ENCODE measurements around the gene SYT11.
"Not testable (repeated sequence)": the region's sequence is repeated elsewhere in the genome, so short reads cannot be mapped to it uniquely, and the experiment has no call there.

The SYT11 gene, protein sequence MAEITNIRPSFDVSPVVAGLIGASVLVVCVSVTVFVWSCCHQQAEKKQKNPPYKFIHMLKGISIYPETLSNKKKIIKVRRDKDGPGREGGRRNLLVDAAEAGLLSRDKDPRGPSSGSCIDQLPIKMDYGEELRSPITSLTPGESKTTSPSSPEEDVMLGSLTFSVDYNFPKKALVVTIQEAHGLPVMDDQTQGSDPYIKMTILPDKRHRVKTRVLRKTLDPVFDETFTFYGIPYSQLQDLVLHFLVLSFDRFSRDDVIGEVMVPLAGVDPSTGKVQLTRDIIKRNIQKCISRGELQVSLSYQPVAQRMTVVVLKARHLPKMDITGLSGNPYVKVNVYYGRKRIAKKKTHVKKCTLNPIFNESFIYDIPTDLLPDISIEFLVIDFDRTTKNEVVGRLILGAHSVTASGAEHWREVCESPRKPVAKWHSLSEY

DNA sequence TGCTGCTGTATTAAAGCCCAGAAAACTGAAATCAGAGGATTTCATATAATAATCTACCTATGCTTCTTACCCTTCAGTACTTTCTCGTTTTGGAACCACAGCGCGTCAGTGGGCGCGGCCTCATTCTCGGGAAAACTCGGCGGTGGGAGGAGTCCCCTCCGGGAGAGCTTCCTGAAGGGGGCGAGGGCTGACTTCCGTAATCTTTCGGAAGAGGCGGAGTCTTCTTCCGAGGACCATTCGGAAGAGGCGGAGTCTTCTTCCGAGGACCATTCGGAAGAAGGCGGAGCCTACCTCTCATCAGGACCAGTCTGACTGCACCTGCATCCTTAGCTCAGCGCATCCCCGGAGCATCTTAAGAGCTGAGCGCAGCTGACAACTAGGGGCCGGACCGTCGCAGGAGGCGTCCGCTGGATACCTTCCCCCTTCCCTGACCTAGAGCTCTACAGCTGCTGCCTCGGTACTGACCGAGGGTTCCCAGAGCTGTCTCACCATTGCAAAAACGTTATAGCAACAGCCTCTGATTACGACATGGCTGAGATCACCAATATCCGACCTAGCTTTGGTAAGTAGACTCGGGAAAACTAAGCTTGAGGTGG, at the start of gene SYT11:
Gene SYT11 (plus strand): TSS at position 334 of the 596 bp plus-strand sequence. CDS start 195 bp downstream, at position 529.
- DNase-seq (ENCODE audit: low spot score), result peak; percentile 94

- no peak for DNase-seq (ENCODE audit: low spot score)
Measured at GRCh38 chr1:155812878-155813277, 46.5 kb upstream of the SYT11 start.

DNA sequence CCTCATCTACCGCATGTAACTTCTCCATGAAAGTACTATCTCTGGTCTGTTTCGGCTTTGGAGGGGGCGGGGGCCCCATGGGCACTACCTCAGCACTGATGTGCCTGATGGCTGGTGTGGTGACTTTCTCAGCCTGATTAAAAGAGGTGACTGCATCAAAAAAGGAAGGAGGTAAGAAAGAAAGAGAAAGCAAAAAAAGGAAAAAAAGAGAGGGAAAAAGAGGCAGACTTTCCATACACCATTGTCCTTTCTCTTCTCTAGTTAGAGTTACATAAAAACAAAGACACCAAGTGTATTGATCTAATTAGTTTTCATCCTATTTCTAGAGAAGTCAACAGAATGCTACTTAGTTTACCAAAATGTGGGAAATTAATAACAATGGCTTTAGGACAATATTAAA, 45.7 kb upstream of the SYT11 start:
- DNase-seq (ENCODE audit: low spot score), result no peak

DNA sequence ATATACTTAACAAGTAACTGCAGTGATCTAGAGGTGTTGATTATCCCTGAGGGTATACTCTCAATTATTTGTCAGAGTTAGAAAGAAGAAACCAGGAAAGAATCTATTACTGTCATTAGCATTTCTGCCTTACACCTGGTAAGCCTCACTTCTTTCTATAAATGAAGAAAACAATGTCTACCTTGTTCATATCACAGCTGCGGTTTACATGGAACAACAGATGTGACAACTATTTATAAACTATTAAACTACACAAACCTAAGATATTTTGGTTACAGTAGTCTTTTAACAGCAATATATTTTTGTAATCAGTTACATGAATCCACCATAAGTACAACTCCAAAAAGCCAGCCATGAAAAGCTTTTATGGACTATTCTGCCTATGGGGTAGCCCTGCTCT, 43.0 kb upstream of the SYT11 start:
- no peak for DNase-seq (ENCODE audit: low spot score)

DNA sequence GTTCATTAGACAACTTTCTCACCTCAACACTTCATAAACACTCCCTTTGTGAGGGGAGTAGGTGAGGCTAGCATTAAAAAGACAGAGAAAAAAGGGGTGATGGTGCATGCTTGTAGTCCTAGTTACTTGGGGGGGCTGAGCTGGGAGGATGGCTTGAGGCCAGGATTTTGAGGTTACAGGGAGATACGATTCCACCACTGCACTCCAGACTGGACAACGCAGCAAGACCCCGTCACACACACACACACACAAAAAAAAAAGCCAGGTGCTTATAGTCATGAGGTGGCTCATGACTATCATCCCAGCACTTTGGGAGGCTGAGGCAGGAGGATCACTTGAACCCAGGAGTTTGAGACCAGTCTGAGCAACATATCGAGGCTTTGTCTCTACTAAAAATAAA, 31.9 kb upstream of the SYT11 start:
- DNase-seq (ENCODE audit: low spot score), result no peak

DNA sequence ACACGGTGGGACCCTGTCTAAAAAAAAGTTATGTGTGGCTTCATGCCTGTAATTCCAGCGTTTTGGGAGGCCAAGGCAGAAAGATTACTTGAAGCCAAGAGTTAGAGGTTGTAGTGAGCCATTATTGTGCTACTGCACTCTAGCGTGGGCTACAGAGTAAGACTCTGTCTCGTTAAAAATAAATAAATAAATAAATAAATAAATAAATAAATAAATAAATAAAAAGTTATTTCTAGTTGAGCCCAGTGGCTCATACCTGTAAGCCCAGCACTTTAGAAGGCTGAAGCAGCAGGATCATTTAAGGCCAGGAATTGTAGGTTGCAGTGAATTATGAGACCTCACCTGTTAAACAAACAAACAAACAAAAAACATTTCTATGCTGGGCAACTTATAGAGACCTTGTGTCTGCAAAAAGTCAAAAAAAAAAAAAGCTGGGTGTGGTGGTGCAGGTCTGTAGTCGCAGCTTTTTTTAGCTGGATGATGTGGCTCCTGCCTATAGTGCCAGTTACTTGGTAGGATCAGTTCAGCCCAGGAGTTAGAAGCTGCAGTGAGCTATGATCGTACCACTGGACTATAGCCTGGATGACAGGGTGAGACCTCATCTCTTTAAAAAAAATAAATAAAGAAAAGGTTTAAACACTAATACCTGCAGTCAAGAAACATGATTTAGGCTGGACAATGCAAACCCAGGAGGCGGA, 27.9 kb upstream of the SYT11 start:
- no peak for DNase-seq (ENCODE audit: low spot score)

- no peak for DNase-seq (ENCODE audit: low spot score)
Measured at GRCh38 chr1:155833665-155834295, 25.6 kb upstream of the SYT11 start.

DNA sequence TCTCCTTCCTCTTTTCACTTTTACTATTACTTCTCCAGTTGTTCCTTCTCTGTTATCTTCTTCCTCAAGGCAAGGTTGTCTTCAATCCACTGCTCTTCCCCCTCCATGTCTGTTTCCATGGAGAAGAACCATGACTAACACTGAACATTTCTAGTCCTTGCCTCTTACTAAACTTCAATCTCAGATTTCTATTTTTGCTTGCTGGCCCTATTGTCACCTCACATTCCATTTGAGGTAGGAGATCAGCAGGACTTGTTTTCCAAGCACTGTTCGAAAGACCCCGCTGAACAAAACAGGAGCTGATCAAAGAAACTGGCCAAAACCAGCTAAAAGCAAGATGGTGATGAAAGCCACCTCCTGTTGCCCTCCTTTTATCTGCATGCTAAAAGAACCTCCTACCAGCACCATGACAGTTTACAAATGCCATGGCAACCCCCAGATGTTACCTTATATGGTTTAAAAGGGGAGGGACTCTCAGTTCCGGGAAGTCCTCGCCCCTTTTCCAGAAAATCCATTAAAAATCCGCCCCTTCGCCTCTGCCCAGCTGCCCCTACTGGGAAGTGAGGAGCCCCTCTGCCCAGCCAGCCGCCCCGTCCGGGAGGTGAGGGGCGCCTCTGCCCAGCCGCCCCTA, 25.0 kb upstream of the SYT11 start:
- DNase-seq (ENCODE audit: low spot score), result no peak

DNA sequence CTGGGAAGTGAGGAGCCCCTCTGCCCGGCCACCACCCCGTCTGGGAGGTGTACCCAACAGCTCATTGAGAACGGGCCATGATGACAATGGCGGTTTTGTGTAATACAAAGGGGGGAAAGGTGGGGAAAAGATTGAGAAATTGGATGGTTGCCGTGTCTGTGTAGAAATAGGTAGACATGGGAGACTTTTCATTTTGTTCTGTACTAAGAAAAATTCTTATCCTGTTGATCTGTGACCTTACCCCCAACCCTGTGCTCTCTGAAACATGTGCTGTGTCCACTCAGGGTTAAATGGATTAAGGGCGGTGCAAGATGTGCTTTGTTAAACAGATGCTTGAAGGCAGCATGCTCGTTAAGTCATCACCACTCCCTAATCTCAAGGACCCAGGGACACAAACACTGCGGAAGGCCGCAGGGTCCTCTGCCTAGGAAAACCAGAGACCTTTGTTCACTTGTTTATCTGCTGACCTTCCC, 24.4 kb upstream of the SYT11 start:
- DNase-seq (ENCODE audit: low spot score), result not testable (repeated sequence)

DNA sequence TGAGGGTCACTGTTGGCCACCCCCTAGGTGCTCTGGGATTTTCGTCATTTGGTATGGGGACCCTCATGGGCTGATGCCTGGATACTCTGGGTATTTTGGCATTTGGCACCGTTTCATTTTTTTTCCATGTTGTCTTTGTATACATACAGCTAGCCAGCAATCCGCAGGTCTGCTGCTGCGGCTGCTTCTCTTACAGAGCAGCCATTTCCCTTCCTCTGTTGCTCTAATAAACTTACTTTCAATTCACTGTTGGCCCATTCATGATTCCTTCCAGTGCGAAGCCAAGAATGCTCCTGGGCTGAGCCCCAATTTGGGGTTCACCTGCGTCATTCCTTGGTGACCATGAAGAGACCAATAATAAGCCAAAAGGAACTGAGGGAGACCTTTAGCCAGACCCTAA, 23.8 kb upstream of the SYT11 start:
- DNase-seq (ENCODE audit: low spot score), result no peak

GRCh38 chr1:155840386-155840785, 19.0 kb upstream of the SYT11 start:
- DNase-seq (ENCODE audit: low spot score), result no peak

GRCh38 chr1:155844860-155845421, 14.4 kb upstream of the SYT11 start:
- no peak for DNase-seq (ENCODE audit: low spot score)

DNA sequence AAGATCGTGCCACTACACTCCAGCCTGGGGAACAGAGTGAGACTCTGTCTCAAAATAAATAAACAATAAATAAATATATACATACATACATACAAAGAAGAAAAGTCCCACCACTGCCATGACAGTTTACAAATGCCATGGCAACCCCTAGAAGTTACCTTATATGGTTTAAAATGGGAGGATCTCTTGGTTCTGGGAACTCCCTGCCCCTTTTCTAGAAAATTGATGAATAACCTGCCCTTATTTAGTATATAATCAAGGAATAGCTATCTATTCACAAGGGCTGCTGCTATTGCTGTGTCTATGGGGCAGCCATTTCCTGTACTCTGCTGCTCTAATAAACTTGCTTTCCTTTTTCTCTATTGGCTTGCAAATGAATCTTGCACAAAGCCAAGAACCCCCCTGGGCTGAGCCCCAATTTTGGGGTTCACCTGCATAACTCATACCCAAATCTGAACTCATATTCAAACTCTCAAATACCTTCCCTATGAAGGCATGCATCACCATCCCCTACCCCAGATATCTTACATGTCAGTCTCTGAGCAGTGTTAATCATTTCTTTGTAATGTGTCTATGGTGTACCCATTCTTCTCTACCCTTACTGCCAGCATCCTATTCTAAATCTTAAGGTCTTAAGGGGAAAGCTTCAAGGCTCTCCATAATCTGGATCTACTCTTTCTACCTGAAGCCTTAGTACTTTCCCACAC, 11.4 kb upstream of the SYT11 start:
- peak; percentile 50 for DNase-seq (ENCODE audit: low spot score)

DNA sequence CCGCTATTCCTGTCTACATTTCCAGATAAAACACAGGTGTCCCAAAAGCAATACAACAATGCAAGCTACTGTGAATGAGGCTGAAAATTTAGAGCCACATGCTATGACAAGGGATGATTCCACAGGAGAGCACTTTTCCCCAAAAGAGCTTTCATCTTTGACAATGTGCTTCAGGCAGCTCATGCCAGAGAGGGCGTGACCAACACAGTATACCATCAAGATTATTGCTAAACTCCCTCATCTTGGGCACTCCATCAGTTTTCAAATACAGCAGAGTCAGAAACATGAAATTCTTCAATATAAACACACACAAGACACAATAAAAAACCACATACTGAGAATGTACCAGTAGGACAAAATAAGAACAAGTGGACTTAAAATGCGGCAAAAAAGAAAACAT, 9.0 kb upstream of the SYT11 start:
- no peak for DNase-seq (ENCODE audit: low spot score)

DNA sequence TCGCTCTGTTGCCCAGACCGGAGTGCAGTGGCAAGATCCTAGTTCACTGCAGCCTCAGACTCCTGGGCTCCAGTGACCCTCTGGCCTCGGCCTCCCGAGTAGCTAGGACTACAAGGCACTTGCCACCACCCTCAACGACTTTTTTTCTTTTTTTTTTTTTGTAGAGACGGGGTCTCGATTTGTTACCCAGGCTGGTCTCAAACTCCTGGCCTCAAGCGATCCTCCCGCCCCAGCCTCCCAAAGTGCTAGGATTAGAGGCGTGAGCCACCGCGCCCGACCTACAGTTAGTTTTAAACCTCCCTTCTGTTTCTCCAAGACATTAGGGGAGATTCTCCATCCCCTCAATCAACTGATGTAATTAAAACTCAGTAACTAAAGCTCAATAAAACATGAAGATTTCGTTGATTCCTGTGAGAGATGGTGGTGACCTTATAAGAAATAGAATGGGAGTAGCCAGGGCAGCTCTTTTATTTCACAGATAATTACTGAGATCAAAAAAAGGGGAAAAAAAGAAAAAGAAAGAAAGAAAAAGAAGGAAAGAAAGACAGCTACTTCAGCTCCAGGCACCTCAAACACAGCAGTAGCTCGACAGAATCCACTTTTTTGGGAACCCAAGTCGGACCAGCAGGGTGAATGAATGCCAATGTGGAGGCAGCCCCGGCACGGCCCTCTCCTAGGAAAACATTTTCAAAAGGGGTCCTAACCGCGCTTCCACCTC, 3.0 kb upstream of the SYT11 start:
- DNase-seq (ENCODE audit: low spot score), result no peak

DNA sequence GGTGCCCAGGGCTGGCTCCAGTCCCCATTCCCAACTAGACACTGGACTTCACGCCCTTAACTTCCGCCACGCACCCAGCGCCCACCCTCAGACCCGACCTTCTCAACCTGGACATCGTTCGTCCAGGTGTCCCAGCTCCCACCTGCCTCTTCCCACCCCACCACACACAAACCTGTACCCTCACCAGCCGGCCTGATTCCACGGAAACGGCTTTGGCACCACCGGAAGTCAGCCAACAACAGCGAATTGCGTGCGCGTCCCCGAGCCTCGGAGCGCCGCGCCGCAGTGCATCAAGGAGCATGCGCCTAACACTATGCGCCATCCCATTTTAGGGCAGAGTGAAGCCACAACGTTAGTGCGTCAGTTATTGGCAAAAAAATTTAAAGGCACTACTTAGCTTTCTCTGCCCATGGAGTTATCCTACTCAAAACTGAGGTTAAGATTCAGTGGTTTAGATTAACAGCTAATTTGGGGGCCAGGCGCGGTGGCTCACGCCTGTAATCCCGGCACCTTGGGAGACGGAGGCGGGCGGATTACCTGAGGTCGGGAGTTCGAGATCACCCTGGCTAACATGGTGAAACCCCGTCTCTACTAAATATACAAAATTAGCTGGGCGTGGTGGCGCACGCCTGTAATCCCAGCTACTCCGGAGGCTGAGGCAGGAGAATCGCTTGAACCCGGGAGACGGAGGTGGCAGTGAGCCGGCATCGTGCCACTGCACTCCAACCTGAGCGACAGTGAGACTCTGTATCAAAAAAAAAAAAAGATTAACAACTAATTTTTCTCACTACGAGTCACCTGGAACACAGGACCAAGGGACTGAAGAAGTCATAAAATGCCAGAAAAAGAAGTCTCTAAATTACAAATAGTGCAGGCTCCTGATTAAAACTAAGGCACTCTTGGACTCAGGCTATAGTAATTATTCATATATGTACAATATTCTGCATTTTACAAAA, 2.1 kb upstream of the SYT11 start, which contains the start of gene GON4L:
Gene GON4L (minus strand): TSS at position 240 of the 956 bp plus-strand sequence. CDS start 3,434 bp downstream, outside the sequence.
- DNase-seq (ENCODE audit: low spot score), result peak; percentile 91

DNA sequence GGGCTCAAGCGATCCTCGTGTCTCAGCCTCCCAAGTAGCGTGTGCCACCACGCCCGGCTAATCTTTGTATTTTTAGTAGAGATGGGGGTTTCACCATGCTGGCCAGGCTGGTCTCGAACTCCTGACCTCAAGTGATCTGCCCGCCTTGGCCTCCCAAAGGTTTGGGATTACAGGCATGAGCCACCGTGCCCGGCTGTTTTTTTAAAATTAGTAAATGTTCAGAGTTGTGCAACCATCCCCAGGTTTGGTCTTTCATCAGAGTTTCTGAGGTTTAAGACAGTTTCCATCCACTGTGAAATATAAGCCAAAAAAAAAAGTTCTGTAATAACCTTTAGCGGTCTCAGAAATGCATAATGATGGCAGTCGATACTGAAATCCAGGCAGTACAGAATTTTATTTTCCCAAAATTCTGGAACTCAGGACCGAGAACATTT, 550 bp upstream of the SYT11 start:
- no peak for DNase-seq (ENCODE audit: low spot score)

DNA sequence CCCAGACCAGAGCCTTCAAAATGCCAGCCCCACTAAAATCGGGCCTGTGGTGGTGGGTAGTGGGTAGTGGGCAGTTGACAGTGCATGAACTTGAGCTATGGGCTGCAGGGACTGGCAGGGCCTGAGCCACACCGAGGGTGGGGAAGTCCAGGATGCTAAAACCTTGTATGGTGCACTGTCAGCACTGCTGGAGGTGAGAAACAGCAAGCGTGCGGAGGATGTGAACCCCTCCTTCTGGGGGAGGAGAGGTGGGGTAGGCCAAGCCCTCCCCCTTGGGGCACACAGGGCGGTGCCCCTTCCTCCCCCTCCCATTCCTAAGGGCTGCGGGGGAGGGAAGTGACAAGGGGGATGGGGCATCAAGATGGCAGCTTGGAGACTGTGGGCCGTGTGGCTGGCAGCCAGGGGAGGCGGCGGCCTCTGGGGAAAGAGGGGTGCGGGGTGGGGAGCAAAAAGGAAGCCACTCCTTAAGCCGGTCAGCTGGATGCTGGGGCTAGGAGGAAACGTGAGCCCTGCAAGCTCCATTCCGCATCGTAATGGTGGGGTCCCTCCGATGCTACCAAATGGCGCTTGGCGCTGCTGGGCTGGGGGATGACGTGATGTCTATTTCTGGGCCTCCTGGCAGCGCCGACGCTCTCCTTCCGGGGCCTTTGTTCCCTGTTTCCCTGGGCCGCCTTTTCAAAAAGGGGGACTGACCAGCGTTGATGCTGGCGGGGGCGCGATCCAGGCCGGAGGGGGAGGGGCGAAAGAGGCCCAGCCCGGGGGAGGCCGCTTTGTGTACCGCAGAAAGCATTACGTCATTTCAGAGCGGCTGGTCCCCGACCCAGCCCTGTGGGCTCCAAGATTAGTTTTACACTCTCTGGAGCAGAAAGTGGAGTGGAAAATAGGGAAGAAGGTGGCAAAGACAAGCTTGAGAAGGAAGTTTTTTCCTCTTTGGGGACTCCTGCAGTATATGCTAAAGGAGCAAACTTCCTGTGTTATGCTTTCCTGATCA, 809 bp downstream of the SYT11 start:
- DNase-seq (ENCODE audit: low spot score), result peak; percentile 77
